Osteocyte (in vitro differentiated cells): ENCODE measurements around the gene WDR90. TPM values are rescaled to one million over a fixed set of nuclear protein-coding genes. Genes with fewer than 3 reads are reported as not detected.

Experiments used
- DNase-seq: peaks from one replicate; pipeline ENCODE4 v3.0.0; 2021; ENCODE audit warnings: mixed read lengths; ENCODE audit not compliant: unreplicated experiment; ENCODE audit errors: extremely low spot score
- H3K27ac Mint-ChIP-seq: one replicate; pipeline ENCODE4 v1.8.0; 2021; ENCODE audit warnings: mild to moderate bottlenecking, mixed read lengths; ENCODE audit not compliant: unreplicated experiment
- H3K27me3 Mint-ChIP-seq: one replicate; pipeline ENCODE4 v1.8.0; 2021; ENCODE audit warnings: mixed read lengths; ENCODE audit not compliant: unreplicated experiment
- H3K36me3 Mint-ChIP-seq: one replicate; pipeline ENCODE4 v1.8.0; 2021; ENCODE audit warnings: mixed read lengths; ENCODE audit not compliant: unreplicated experiment
- H3K4me1 Mint-ChIP-seq: one replicate; pipeline ENCODE4 v1.8.0; 2021; ENCODE audit warnings: mixed read lengths; ENCODE audit not compliant: unreplicated experiment
- H3K4me3 Mint-ChIP-seq: one replicate; pipeline ENCODE4 v1.8.0; 2021; ENCODE audit warnings: mild to moderate bottlenecking, moderate library complexity, mixed read lengths; ENCODE audit not compliant: unreplicated experiment
- H3K9me3 Mint-ChIP-seq: one replicate; pipeline ENCODE4 v1.8.0; 2021; ENCODE audit warnings: mixed read lengths; ENCODE audit not compliant: unreplicated experiment
- CTCF ChIP-seq: fragments of 200-600 bp; sonication (generic); IDR thresholded peaks from 2 replicates; pipeline ENCODE4 v1.5.0; 2021; ENCODE audit warnings: antibody characterized with exemption, mild to moderate bottlenecking, moderate library complexity
- total RNA-seq: library from RNA; stranded (reverse); gene quantifications from 2 replicates; pipeline ENCODE4 v1.2.1, GENCODE V29; 2021

Gene WDR90
- total RNA-seq, 1 donor from 2014 or later: 38.9 TPM

- DNase-seq: peak; percentile 97
- Mint-ChIP-seq H3K4me1 (peaks cover 7% of the 10 kb centered on the region), H3K27me3 (no peaks in the 10 kb centered on the region), H3K9me3 (no peaks in the 10 kb centered on the region), H3K4me3 (peak within 1 kb of the TSS; percentile 91), H3K27ac (peak within 1 kb of the TSS; percentile 98), H3K36me3 (no peaks in the 10 kb centered on the region)
- TF ChIP-seq CTCF: no peak
Observed at GRCh38 chr16:636206-637080, 12.7 kb upstream of the WDR90 start, which contains the start of gene METTL26. METTL26 (minus strand) TSS chr16:636305; CDS start chr16:636290, 15 bp downstream.

- Mint-ChIP-seq H3K27ac (no peak overlapping the region), H3K4me3 (peak overlapping the region; percentile 91), H3K36me3 (no peaks in the 10 kb centered on the region), H3K27me3 (no peaks in the 10 kb centered on the region), H3K4me1 (peaks cover 7% of the 10 kb centered on the region), H3K9me3 (no peaks in the 10 kb centered on the region)
- DNase-seq: no peak
- TF ChIP-seq CTCF: no peak
Observed at GRCh38 chr16:637081-638018, 11.8 kb upstream of the WDR90 start.

GRCh38 chr16:638034-638543, 11.1 kb upstream of the WDR90 start:
- Mint-ChIP-seq H3K27me3 (no peaks in the 10 kb centered on the region), H3K4me3 (no peak overlapping the region), H3K9me3 (no peaks in the 10 kb centered on the region), H3K36me3 (no peaks in the 10 kb centered on the region), H3K27ac (no peak overlapping the region), H3K4me1 (peaks cover 11% of the 10 kb centered on the region)
- no peak for TF ChIP-seq CTCF
- DNase-seq: no peak

GRCh38 chr16:638836-639235, 10.3 kb upstream of the WDR90 start:
- no peaks in the 10 kb centered on the region for H3K36me3 Mint-ChIP-seq
- peaks cover 14% of the 10 kb centered on the region for H3K4me1 Mint-ChIP-seq
- no peak for TF ChIP-seq CTCF
- no peak overlapping the region for H3K4me3 Mint-ChIP-seq
- H3K9me3 Mint-ChIP-seq: no peaks in the 10 kb centered on the region
- DNase-seq: no peak
- no peaks in the 10 kb centered on the region for H3K27me3 Mint-ChIP-seq
- no peak overlapping the region for H3K27ac Mint-ChIP-seq
